HG02973 (cell line): ENCODE measurements around the gene ZNF652.
"Not testable (repeated sequence)": the region's sequence is repeated elsewhere in the genome, so short reads cannot be mapped to it uniquely, and the experiment has no call there.

Experiments used
- ATAC-seq: cut with Tn5 transposase; IDR thresholded peaks from one replicate; pipeline ENCODE4 v1.9.1; 2021; ENCODE audit warnings: moderate library complexity; ENCODE audit not compliant: unreplicated experiment

Gene ZNF652

GRCh38 chr17:49387498-49388289, 25.6 kb upstream of the ZNF652 start:
- no peak for ATAC-seq

DNA sequence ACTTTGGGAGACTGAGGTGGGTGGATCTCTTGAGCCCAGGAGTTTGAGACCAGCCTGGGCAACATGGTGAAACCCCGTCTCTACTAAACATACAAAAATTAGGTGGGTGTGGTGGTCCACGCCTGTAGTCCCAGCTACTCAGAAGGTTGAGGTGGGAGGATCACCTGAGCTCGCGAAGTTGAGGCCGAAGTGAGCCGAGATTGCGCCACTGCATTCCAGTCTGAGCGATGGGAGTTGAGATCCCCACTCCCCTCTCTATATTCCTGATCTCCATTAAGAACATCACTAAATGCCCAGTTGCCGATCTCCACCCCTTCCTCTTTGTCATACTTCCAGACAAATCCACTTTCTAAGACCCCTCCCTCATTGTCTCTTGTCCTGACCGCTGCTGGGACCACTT, 24.3 kb upstream of the ZNF652 start:
- no peak for ATAC-seq

DNA sequence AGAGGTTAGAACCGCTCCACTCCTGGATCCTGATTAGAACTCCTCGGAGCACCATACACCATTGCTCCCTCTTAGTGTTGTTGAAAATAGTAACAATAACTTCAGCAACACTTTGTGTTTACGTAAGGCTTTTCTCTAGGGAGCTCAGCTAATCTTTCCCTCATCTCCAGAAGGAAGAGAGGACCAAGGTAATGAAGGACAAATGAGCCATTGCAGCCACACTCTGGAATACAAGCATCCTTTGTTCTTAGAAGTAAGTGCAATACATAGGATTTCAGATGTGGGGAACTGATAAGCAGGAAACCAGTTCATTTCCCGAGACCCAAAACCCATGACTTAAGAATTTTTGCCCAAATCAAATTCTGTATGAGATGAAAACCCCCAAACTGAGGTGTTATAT, 22.9 kb upstream of the ZNF652 start:
- ATAC-seq, result no peak

DNA sequence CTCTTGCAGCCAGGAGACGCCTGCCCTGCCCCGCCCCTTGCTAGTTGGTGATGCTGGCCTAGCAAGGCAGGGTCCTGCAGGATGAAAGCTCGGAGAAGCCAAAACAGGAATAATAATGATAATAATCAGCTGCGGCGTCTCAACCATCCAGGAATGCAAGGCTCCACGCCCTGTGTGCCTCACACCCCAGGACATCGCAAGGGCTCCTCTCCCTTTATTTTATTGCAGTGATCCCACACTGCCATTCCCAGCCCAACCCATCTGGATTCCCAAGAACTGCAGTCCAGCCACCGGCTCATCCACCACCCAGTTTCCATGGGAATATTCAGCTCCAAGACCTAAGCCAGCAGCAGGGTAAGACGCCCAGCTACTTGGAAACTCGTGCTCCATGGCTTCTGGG, 21.0 kb upstream of the ZNF652 start:
- ATAC-seq, result no peak

DNA sequence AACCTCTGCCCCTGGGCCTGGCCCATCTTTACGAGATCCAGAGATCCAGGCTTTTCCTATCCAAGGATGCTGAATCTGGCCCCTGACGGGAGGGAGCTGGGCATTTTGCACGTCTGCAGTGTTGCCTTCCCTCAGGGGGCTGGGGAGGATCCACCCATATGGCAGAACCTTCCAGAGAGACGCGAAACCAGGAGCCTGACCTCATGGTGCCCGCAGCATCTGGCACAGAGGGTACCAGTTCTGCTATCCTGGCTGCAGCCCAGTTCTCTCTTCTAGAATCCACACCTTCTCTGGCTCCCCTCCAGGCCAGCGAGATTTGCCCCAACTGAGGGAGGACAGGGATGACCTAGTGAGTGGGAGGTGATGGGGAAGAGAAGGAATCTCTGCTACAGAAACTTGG, 20.5 kb upstream of the ZNF652 start:
- ATAC-seq, result no peak

- ATAC-seq, result no peak
These were observed 19.7 kb upstream of the ZNF652 start for GRCh38 chr17:49381793-49382192.

GRCh38 chr17:49381033-49381432, 19.0 kb upstream of the ZNF652 start:
- no peak for ATAC-seq

DNA sequence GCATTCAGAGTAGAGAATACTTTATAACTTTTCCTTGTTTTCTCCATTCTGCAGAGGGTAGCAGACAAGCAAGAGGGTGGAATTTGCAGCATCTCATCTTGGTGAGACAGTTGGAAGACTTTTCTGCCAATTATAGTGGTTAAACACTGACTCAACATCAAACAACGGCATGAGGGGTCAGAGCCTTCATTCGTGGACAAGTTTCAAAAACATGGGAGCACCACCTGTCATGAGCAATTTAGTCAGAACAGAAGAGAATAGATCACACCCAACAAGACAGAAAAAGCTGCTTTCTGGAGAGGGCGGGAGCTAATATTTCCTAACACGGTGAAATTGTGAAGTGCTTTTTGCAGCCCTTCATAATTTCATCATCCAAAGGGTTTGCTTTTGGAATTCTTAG, 17.9 kb upstream of the ZNF652 start:
- ATAC-seq, result no peak

- no peak for ATAC-seq
These were observed 16.3 kb upstream of the ZNF652 start for GRCh38 chr17:49378311-49378710.

DNA sequence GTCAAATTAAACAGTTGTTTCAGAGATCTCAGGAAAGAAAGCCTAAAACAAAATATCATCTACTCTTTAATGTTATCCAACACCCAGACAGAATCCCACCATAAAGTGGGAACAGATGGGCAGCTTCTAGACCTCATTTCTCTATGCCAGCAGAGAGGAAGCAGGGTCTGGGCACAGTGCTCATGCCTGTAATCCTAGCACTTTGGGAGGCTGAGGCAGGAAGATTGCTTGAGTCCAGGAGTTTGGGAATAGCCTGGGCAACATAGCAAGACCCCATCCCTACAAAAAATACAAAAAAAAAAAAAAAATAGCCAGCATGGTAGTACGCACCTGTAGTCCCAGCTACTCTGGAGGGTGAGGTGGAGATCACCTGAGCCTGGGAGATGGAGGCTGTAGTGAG, 13.5 kb upstream of the ZNF652 start:
- ATAC-seq, result no peak

DNA sequence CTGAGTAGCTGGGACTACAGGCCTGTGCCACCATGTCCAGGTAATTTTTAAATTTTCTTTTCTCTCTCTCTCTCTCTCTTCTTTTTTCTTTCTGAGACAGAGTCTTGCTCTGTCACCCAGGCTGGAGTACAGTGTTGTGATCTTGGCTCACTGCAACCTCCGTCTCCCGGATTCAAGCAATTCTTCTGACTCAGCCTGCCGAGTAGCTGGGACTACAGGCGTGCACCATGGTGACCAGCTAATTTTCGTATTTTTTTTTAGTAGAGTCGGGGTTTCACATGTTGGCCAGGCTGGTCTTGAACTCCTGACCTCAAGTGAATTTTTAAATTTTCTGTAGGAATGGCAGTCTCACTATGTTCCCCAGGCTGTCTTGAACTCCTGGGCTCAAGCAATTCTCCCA, 11.1 kb upstream of the ZNF652 start:
- no peak for ATAC-seq

- ATAC-seq, result no peak
These were observed 10.4 kb upstream of the ZNF652 start for GRCh38 chr17:49372425-49372824.

GRCh38 chr17:49370971-49371834, 9.2 kb upstream of the ZNF652 start:
- no peak for ATAC-seq

DNA sequence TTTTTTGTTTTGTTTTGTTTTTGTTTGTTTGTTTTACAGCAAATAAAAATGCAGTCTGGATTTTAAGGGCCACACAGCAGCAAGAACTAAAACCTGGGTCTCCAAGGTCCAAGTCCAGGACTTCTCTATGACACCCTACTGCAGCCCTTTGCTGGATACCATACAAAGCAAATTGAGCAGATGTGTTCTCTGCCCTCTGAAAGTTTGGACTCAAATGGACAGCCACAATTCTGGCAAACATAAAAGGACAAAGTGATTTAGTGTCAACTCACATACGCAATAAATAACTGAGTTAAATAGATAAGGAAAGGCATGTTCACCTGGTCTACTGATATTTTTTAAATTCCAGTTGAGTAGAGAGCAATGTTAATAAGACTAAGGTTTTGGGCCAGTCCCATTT, 7.7 kb upstream of the ZNF652 start:
- ATAC-seq, result no peak

- no peak for ATAC-seq
These were observed 7.0 kb upstream of the ZNF652 start for GRCh38 chr17:49369089-49369488.

- ATAC-seq, result no peak
These were observed 3.6 kb upstream of the ZNF652 start for GRCh38 chr17:49365667-49366066.

- ATAC-seq, result not testable (repeated sequence)
These were observed 3.1 kb upstream of the ZNF652 start for GRCh38 chr17:49365126-49365525.

- ATAC-seq, result no peak
These were observed 2.1 kb upstream of the ZNF652 start for GRCh38 chr17:49364119-49364518.

GRCh38 chr17:49363251-49363650, 1.2 kb upstream of the ZNF652 start:
- ATAC-seq, result no peak

DNA sequence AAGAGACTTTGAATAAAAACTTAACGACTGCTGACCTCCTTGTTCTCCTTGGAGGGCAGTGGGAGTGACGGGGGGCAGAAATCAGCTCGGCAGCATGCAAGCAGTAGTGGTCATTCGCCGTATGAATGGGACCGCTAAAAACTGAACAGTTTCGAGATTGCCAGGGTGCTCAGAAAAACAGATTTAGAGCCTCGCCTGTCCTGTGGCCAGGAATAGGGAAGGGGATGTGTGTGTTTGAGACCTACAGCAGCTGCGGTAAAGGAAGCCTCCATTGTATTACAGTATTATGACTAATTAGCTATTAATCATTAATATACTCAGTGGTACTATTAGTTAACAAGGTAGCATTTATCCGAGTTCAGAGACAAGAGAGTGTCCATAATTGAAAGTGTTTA, 670 bp upstream of the ZNF652 start:
- no peak for ATAC-seq

- ATAC-seq, result peak; percentile 24
These were observed 735 bp downstream of the ZNF652 start for GRCh38 chr17:49361129-49361901.

DNA sequence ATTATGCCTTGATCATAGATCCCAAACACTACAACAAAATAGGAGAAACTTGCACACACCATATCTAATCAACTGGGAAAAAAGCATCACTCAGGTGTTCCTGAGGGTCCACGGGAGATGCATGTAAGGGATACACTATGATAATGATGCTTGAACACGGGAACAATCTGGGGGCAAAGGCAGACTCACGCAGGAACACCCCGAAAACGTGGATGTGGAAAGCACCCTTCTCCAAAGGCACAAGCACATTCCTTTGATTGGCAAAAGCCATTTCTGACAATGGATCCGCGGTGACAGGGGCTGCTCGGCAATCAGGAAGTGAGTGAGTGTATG, 1.3 kb downstream of the ZNF652 start:
- no peak for ATAC-seq
